Endometrial microvascular endothelial cells (primary cell): Measurements from ENCODE around the gene CRHR2. TPM values are rescaled to one million over a fixed set of nuclear protein-coding genes. Genes with fewer than 3 reads are reported as not detected.

Source experiments
- total RNA-seq: library from RNA; depleted of rRNA; stranded (reverse); fragments of >200 nt; gene quantifications from one replicate; pipeline ENCODE4 v1.2.3, GENCODE V29; 2015; ENCODE audit errors: inconsistent ontology term

CRHR2 gene
- total RNA-seq, 1 donor from 2014 or later = not detected

Other genes starting within 250 kb of the CRHR2 start
- 14.1 TPM for gene NOD1, start 203.7 kb downstream of the CRHR2 start, total RNA-seq
- gene GGCT, start 177.6 kb downstream of the CRHR2 start, total RNA-seq = 48.0 TPM
- 226 TPM for gene GARS1, start 87.6 kb downstream of the CRHR2 start, total RNA-seq
- gene INMT, start 69.7 kb upstream of the CRHR2 start, total RNA-seq = not detected
- gene MINDY4, start 89.0 kb upstream of the CRHR2 start, total RNA-seq = 8.1 TPM
- 1.0 TPM for gene AQP1, start 229.4 kb upstream of the CRHR2 start, total RNA-seq